ENCODE data around the gene BID. TPM values are rescaled to one million over a fixed set of nuclear protein-coding genes. Genes with fewer than 3 reads are reported as not detected.
A peak's percentile ranks its signal among the peaks of the same experiment; 100 is the strongest.

Gene BID
- total RNA-seq, 6 experiments from 2014 or later: 48.7 to 61.0 (median 50.6) TPM

DNA sequence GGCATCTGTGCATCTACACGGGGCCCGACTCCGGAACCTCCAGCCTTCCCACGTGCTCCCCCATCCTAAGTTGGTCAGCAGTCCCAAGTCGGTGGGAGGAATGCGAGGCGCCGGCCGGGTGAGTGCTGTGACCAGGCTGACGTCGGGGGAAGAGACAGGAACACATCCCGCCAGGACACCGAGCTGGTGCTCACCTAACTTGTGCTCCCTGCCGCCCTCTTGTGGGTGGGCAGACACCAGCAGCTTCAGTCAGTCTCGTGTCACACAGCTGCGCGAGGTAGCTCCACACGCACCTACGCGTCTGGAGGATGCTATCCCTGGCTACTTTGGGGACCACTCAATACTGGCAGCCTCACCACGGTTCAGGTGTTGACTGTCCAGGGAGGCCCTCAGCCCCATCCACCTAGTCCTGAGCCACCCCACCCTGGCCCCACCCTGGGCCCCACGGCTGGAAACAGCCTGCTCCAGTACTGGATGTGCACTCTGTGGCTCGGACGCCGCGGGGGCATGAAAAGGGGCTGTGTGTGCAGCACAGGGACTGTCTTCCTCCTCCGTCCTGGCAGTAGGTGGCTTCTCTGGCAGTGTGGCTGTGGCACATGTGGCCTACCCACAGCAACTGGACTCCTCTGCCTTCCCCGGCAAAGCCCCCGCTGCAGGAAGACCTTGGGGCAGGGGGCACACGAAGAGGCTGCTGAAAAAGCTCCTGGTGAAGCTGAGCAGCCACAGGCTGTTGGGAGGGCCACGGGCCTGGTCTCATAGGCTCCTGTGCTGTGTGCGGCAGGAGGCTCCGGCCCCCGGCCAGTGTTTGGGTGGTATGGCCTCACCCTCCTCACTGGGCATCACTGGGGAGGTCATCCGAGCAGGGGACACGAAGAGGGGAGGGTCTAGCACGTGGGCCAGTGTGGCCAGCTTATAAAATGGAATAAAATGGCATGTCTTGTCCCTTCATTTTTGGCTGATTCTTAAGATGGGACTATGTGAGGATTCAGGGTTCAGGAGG lies 11.2 kb upstream of the BID start:
- no peak overlapping the region for H3K4me3 Mint-ChIP-seq
- H3K36me3 Mint-ChIP-seq (ENCODE audit: low read depth): no peaks in the 10 kb centered on the region
- peaks cover 6% of the 10 kb centered on the region for H3K4me1 Mint-ChIP-seq (ENCODE audit: low read depth)
- DNase-seq: peak; percentile 20
- TF ChIP-seq, protein P1, sequence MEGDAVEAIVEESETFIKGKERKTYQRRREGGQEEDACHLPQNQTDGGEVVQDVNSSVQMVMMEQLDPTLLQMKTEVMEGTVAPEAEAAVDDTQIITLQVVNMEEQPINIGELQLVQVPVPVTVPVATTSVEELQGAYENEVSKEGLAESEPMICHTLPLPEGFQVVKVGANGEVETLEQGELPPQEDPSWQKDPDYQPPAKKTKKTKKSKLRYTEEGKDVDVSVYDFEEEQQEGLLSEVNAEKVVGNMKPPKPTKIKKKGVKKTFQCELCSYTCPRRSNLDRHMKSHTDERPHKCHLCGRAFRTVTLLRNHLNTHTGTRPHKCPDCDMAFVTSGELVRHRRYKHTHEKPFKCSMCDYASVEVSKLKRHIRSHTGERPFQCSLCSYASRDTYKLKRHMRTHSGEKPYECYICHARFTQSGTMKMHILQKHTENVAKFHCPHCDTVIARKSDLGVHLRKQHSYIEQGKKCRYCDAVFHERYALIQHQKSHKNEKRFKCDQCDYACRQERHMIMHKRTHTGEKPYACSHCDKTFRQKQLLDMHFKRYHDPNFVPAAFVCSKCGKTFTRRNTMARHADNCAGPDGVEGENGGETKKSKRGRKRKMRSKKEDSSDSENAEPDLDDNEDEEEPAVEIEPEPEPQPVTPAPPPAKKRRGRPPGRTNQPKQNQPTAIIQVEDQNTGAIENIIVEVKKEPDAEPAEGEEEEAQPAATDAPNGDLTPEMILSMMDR (IDR thresholded peaks at IDR 0.05): peak; percentile 77
- H3K27me3 Mint-ChIP-seq (ENCODE audit: insufficient read depth): no peaks in the 10 kb centered on the region; the same call in 1 of the 2 replicates
- no peak overlapping the region for H3K27ac Mint-ChIP-seq
- no peaks in the 10 kb centered on the region for H3K9me3 Mint-ChIP-seq

DNA sequence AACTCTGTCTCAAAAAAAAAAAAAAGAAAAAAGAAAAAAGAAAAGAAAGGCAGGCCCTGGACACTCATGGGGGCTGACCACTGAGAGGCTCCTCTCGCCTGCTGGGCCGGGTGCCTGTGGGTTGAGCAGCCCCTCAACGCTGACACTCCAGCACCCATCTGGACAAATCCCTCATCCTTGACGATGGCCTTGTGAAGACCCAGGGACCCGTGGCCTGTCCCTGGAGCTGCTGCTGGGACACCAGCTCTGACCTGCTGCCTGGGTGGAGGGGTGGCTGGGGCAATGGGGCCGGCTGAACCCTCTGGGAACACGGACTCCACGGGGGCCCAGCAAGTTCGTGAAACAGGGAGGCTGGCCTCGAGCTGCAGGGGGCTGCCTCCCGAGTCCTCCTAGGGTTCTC lies 10.5 kb upstream of the BID start:
- Mint-ChIP-seq H3K27me3 (ENCODE audit: insufficient read depth) (peaks cover 4% of the 10 kb centered on the region), H3K27ac (no peak overlapping the region), H3K4me1 (ENCODE audit: low read depth) (peaks cover 6% of the 10 kb centered on the region), H3K9me3 (no peaks in the 10 kb centered on the region), H3K4me3 (no peak overlapping the region), H3K36me3 (ENCODE audit: low read depth) (no peaks in the 10 kb centered on the region)
- DNase-seq: no peak
- TF ChIP-seq, protein P1 (IDR thresholded peaks at IDR 0.05): no peak

DNA sequence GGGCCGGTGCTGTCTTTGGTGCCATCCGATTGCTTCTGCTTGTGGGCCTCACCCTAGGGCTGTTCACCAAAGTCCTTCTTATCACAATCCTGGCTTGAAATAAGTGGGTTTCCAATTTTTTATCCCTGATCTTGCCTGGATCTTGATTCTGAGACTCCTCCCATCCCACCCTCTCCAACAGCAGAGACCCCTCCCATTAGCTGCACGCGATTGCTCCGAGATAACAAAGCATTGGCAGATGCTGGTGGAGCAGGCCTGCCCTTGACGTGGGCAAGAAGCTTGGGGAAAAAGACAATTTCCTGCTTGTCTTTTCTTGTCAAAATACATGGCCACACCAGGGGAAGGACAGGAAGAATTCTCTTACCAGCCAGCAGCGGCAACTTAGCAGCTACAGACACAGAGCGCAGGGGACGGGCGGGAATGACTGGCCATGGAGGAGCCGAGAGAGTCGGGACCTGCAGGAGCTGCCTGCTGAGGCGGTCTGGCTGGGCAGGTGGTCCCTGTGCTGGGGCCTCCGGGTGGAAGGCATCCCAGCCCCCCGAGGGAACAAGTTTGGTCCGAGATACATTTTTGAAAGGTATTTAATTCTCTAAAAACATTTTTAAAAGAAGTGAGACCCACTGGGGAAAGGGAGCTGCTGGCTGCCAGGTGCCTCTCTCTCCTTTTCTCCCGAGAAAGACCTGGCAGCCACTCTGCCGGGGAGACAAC lies 9.7 kb upstream of the BID start:
- Mint-ChIP-seq H3K36me3 (ENCODE audit: low read depth) (no peaks in the 10 kb centered on the region), H3K27me3 (ENCODE audit: insufficient read depth) (peaks cover 7% of the 10 kb centered on the region), H3K4me3 (no peak overlapping the region), H3K4me1 (ENCODE audit: low read depth) (peaks cover 6% of the 10 kb centered on the region), H3K9me3 (no peaks in the 10 kb centered on the region), H3K27ac (no peak overlapping the region)
- no peak for DNase-seq
- TF ChIP-seq, protein P1 (IDR thresholded peaks at IDR 0.05): no peak

DNA sequence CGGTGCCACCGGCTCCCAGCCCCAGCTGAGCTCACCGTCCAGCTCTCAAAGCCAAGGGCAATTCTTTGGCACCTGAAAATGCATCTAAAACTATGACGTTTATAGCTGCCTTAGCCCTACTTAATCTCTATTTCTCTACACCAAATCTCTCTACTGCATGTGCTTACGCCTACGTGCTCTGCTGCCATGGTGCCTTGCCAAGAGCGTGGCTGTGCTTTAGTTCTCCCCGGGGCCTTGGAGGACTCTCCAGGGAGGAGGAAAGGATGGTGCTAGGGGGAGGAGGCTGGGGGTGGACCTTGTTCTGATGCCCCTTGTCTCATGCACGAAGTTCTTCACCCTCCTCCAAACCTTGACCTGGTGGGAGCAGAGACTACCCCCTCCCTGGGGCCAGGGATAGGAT lies 9.0 kb upstream of the BID start:
- TF ChIP-seq, protein P1 (IDR thresholded peaks at IDR 0.05): no peak
- no peak overlapping the region for H3K27ac Mint-ChIP-seq
- H3K36me3 Mint-ChIP-seq (ENCODE audit: low read depth): no peaks in the 10 kb centered on the region
- no peak overlapping the region for H3K4me3 Mint-ChIP-seq
- DNase-seq: no peak
- H3K27me3 Mint-ChIP-seq (ENCODE audit: insufficient read depth): peaks cover 10% of the 10 kb centered on the region
- peaks cover 6% of the 10 kb centered on the region for H3K4me1 Mint-ChIP-seq (ENCODE audit: low read depth)
- H3K9me3 Mint-ChIP-seq: no peaks in the 10 kb centered on the region

DNA sequence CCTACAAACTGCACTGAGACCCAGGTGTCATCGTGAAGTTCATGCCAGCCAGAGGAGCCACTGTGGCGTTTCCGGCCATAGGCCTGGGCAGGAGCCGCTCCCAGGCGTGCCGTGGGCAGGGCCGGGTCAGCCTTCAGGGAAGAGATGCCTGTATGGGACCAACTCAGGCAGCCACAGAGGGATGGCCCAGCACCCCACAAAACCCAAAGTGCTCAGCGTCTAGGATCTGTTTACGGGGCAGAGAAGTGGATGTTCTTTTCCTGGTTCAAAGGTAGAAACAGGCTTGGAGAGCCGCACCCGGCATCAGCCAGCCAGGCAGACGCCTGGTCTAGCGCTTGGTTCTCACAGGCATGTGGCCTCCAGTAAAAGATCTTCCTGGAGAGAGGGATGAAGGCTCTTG lies 8.4 kb upstream of the BID start:
- H3K27me3 Mint-ChIP-seq (ENCODE audit: insufficient read depth): peaks cover 14% of the 10 kb centered on the region
- H3K27ac Mint-ChIP-seq: no peak overlapping the region
- DNase-seq: no peak
- peaks cover 6% of the 10 kb centered on the region for H3K4me1 Mint-ChIP-seq (ENCODE audit: low read depth)
- TF ChIP-seq, protein P1 (IDR thresholded peaks at IDR 0.05): no peak
- H3K9me3 Mint-ChIP-seq: no peaks in the 10 kb centered on the region
- no peak overlapping the region for H3K4me3 Mint-ChIP-seq
- no peaks in the 10 kb centered on the region for H3K36me3 Mint-ChIP-seq (ENCODE audit: low read depth)

All from HFFc6 (cell line).